A673 (cell line): ENCODE results near the gene ABCC11. TPM values are rescaled to one million over a fixed set of nuclear protein-coding genes. Genes with fewer than 3 reads are reported as not detected.

Experiments used
- BruUV-seq: library from RNA; stranded (reverse); fragments of 400-500 nt; replicated peaks from 2 replicates; lab custom pipeline; 2021; lab: Mats Ljungman, UMichigan
- CTCF ChIA-PET: fragments of 300-600 bp; sonication (Branson Sonifier 250); formaldehyde crosslinking; loops from one replicate; lab custom pipeline; 2022; ENCODE audit warnings: antibody characterized with exemption; lab: Charles Lee
- POLR2A ChIA-PET: fragments of 300-600 bp; sonication (Branson Sonifier 250); formaldehyde crosslinking; loops from one replicate; lab custom pipeline; 2022; ENCODE audit warnings: antibody characterized with exemption; ENCODE audit not compliant: low non-redundant PET; lab: Charles Lee
- DNase-seq: peaks from one replicate; pipeline ENCODE4 v3.0.0-alpha.2; 2015; ENCODE audit warnings: low spot score
- H3K27ac ChIP-seq: fragments of 200-600 bp; sonication (generic); 2 replicates; pipeline ENCODE4 v1.5.1; 2016; ENCODE audit warnings: mixed run types, low read depth, mild to moderate bottlenecking, mixed read lengths, antibody characterized with exemption, low read length; ENCODE audit not compliant: poor library complexity, severe bottlenecking
- H3K27me3 ChIP-seq: fragments of 200-600 bp; sonication (generic); replicated peaks from 2 replicates; pipeline ENCODE4 v1.6.1; 2017; ENCODE audit warnings: mixed run types, low read depth, mild to moderate bottlenecking, mixed read lengths, antibody characterized with exemption, low read length; ENCODE audit not compliant: insufficient read depth, poor library complexity
- H3K36me3 ChIP-seq: fragments of 200-600 bp; sonication (generic); 2 replicates; pipeline ENCODE4 v1.6.1; 2016; ENCODE audit warnings: mixed run types, mild to moderate bottlenecking, mixed read lengths, antibody characterized with exemption, low read length; ENCODE audit not compliant: insufficient read depth, poor library complexity, severe bottlenecking
- H3K4me1 ChIP-seq: fragments of 200-600 bp; sonication (generic); 2 replicates; pipeline ENCODE4 v1.6.1; 2017; ENCODE audit warnings: mixed run types, mild to moderate bottlenecking, mixed read lengths, antibody characterized with exemption, low read length; ENCODE audit not compliant: insufficient read depth, poor library complexity, severe bottlenecking
- H3K4me3 ChIP-seq: fragments of 200-600 bp; sonication (generic); 2 replicates; pipeline ENCODE4 v1.5.1; 2016; ENCODE audit warnings: low read depth, mixed run types, mild to moderate bottlenecking, mixed read lengths, low read length; ENCODE audit not compliant: poor library complexity, severe bottlenecking
- H3K9me3 ChIP-seq: fragments of 200-600 bp; sonication (generic); 2 replicates; pipeline ENCODE4 v1.6.1; 2016; ENCODE audit warnings: mixed run types, low read depth, mild to moderate bottlenecking, mixed read lengths, antibody characterized with exemption, low read length; ENCODE audit not compliant: poor library complexity, severe bottlenecking
- CTCF ChIP-seq: fragments of 300-800, 200-600 bp; sonication (generic); conservative IDR thresholded peaks from 2 replicates; pipeline ENCODE4 v1.5.1; 2017; ENCODE audit warnings: low read depth, mild to moderate bottlenecking, antibody characterized with exemption, low read length, moderate library complexity, mixed read lengths
- EZH2 ChIP-seq: fragments of 200-600 bp; sonication (generic); IDR thresholded peaks from 2 replicates; pipeline ENCODE4 v1.6.1; 2017; ENCODE audit warnings: borderline replicate concordance, low read depth, mild to moderate bottlenecking, mixed read lengths, antibody characterized with exemption, low read length; ENCODE audit not compliant: poor library complexity, severe bottlenecking
- intact Hi-C: fragments of 100-400 bp; cut with micrococcal nuclease; formaldehyde crosslinking; loops from one replicate; pipeline ENCODE4 v1.10.0; 2022; ENCODE audit not compliant: unreplicated experiment
- total RNA-seq: library from RNA; stranded (reverse); gene quantifications from 2 replicates; pipeline ENCODE4 v1.2.3, GENCODE V29; 2021

ABCC11 gene
- total RNA-seq, 1 experiment from 2014 or later = not detected

DNA sequence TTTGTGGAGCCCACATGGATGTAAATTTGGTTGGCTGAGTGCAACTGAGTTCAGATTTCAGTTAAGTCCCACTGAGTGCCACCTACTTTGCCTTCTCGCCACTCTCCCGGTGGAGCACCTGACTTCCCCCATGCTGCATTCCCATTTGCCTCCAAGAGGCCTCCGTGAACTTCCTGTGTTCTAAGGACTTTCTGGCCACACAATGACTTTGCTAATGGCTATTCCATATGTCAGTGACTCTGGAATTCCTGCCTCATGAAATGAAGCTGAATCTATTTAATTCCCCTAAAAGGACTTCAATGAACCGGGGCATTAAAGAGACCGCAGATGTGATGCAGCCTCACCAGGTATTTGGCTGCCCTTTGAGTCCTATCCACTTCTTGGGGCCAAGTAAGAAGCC, 121.5 kb downstream of the ABCC11 start:
- Histone ChIP-seq H3K4me1 (no peaks in the 10 kb centered on the region), H3K27me3 (no peaks in the 10 kb centered on the region), H3K9me3 (no peaks in the 10 kb centered on the region), H3K27ac (no peak overlapping the region), H3K36me3 (no peaks in the 10 kb centered on the region), H3K4me3 (no peak overlapping the region)
- TF ChIP-seq CTCF = no peak
- TF ChIP-seq EZH2 = no peak
- BruUV-seq = no TSS peak
- intact Hi-C loops = no loop called here
- ChIA-PET CTCF (no interaction called here), POLR2A (no interaction called here)
- no peak for DNase-seq

DNA sequence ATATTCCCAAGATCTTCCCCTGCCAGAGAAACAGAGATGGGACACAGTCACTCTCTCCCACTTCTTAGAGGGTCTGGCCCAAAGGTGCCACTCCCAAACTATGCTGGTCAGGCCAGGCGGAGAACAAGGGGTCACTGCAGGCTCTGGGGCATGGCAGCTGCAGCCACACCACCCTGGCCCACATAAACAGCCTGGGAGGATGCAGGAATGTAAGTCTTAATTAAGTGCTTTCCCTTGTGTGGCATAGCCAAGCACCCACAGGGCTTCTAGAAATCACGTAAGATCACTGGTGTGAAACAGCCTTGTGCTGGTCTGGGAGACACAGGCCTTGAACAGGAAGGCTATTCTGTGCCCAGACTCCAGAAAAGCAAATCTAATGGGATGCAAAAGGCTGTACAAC, 123.1 kb downstream of the ABCC11 start:
- ChIA-PET CTCF (interaction anchor here (1.1 to 1.3 kb wide), 2 partner anchors 982 to 1087 kb away, joined by 3 read pairs; no protein-coding TSS in a partner anchor), POLR2A (no interaction called here)
- TF ChIP-seq EZH2 = no peak
- TF ChIP-seq CTCF = no peak
- Histone ChIP-seq H3K27me3 (no peaks in the 10 kb centered on the region), H3K4me1 (no peaks in the 10 kb centered on the region), H3K4me3 (no peak overlapping the region), H3K9me3 (no peaks in the 10 kb centered on the region), H3K27ac (no peak overlapping the region), H3K36me3 (no peaks in the 10 kb centered on the region)
- no TSS peak for BruUV-seq
- intact Hi-C loops = no loop called here
- no peak for DNase-seq

DNA sequence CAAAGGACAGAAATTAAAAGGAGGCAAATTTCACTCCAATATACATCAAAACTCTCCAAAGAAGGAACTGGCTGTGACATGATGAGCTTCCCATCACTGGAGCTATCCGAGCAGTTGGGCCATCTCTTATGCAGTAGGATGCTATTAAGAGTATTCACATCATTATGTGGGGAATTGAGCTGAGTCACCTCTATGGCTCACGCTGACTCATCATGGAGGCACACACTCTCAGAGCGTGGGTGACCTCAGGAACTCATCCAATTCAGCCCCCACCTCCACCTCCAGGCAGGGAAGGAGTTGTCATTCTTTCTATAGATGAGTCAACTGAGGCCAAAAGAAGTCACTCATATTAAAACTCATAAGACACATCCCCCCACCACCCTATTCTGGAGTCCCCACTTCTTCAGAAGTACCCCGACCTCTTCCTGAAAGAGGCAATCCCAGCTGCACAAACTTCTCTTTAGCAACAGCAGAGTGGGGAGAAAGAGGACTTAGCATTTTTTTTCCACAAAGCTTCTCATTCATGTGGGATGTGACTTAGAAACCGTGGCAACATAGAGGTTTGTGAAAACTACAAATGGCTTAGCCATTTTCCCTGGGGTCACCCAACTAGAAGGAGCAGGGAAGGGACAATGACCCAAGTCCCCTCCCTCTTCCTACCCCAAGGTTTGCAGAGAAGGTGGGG, 124.1 kb downstream of the ABCC11 start:
- no TSS peak for BruUV-seq
- Histone ChIP-seq H3K36me3 (no peaks in the 10 kb centered on the region), H3K4me1 (no peaks in the 10 kb centered on the region), H3K4me3 (no peak overlapping the region), H3K27ac (no peak overlapping the region), H3K9me3 (no peaks in the 10 kb centered on the region), H3K27me3 (no peaks in the 10 kb centered on the region)
- TF ChIP-seq CTCF = no peak
- no peak for TF ChIP-seq EZH2
- POLR2A ChIA-PET = interaction anchor here (0.6 kb wide), 1 partner anchor 1185 kb away, joined by 3 read pairs; no protein-coding TSS in a partner anchor
- DNase-seq = peak; percentile 65
- CTCF ChIA-PET = interaction anchor here (0.5 to 1.3 kb wide), 3 partner anchors 15 to 1086 kb away, joined by 3 read pairs; no protein-coding TSS in a partner anchor
- intact Hi-C loops = no loop called here
